Measurements from ENCODE around the gene RAP2A. TPM values are rescaled to one million over a fixed set of nuclear protein-coding genes. Genes with fewer than 3 reads are reported as not detected.

RAP2A gene
- total RNA-seq, 1 donor from 2014 or later, result 46.6 TPM

GRCh38 chr13:97435323-97435722 is 1.4 kb downstream of the RAP2A start:
- Histone ChIP-seq H3K27ac (ENCODE audit: low read depth, low read length) (no peak overlapping the region), H4K20me1 (ENCODE audit: insufficient read depth, low read length) (peaks cover 29% of the 10 kb centered on the region), H3K4me2 (ENCODE audit: low read length) (peak overlapping the region; percentile 98), H3K79me2 (ENCODE audit: insufficient read depth, low read length) (peaks cover 57% of the 10 kb centered on the region), H2AFZ (ENCODE audit: low read depth, low read length) (no peak overlapping the region), H3K9me3 (ENCODE audit: insufficient read depth, low read depth, low read length) (no peaks in the 10 kb centered on the region), H3K27me3 (ENCODE audit: insufficient read depth, low read length) (no peaks in the 10 kb centered on the region), H3K9ac (ENCODE audit: low read length) (peak overlapping the region; percentile 89), H3K36me3 (ENCODE audit: insufficient read depth, low read length) (no peaks in the 10 kb centered on the region), H3K4me3 (ENCODE audit: insufficient read depth, low read depth, low read length) (peak overlapping the region; percentile 87), H3K4me1 (ENCODE audit: insufficient read depth, low read length) (no peaks in the 10 kb centered on the region)
- Mint-ChIP-seq H3K9me3 (ENCODE audit: unreplicated experiment) (no peaks in the 10 kb centered on the region), H3K36me3 (ENCODE audit: low read depth, unreplicated experiment) (no peaks in the 10 kb centered on the region), H3K27ac (ENCODE audit: unreplicated experiment) (no peak overlapping the region), H3K27me3 (ENCODE audit: low read depth, unreplicated experiment) (no peaks in the 10 kb centered on the region), H3K4me1 (ENCODE audit: low read depth, unreplicated experiment) (peaks cover 14% of the 10 kb centered on the region), H3K4me3 (ENCODE audit: unreplicated experiment) (peak overlapping the region; percentile 99)
- DNase-seq (ENCODE audit: low read depth) (no peak), FAIRE-seq (no peak)
- TF ChIP-seq CTCF (IDR thresholded peaks at IDR 0.05; ENCODE audit: insufficient read depth, low read depth, low read length), result no peak
- no peak for TF ChIP-seq EZH2 (IDR thresholded peaks at IDR 0.05; ENCODE audit: insufficient read depth, low read length)

- peaks cover 34% of the 10 kb centered on the region for H4K20me1 ChIP-seq (ENCODE audit: insufficient read depth, low read length)
- H3K9ac ChIP-seq (ENCODE audit: low read length), result peak overlapping the region; percentile 61
- Mint-ChIP-seq H3K27me3 (ENCODE audit: low read depth, unreplicated experiment) (no peaks in the 10 kb centered on the region), H3K9me3 (ENCODE audit: unreplicated experiment) (no peaks in the 10 kb centered on the region), H3K36me3 (ENCODE audit: low read depth, unreplicated experiment) (no peaks in the 10 kb centered on the region), H3K27ac (ENCODE audit: unreplicated experiment) (no peak overlapping the region), H3K4me3 (ENCODE audit: unreplicated experiment) (peak overlapping the region; percentile 99), H3K4me1 (ENCODE audit: low read depth, unreplicated experiment) (peaks cover 14% of the 10 kb centered on the region)
- DNase-seq (ENCODE audit: low read depth) (no peak), FAIRE-seq (no peak)
- H2AFZ ChIP-seq (ENCODE audit: low read depth, low read length), result no peak overlapping the region
- peak overlapping the region; percentile 87 for H3K4me3 ChIP-seq (ENCODE audit: insufficient read depth, low read depth, low read length)
- peak overlapping the region; percentile 98 for H3K4me2 ChIP-seq (ENCODE audit: low read length)
- H3K9me3 ChIP-seq (ENCODE audit: insufficient read depth, low read depth, low read length), result no peaks in the 10 kb centered on the region
- H3K27me3 ChIP-seq (ENCODE audit: insufficient read depth, low read length), result no peaks in the 10 kb centered on the region
- H3K27ac ChIP-seq (ENCODE audit: low read depth, low read length), result no peak overlapping the region
- TF ChIP-seq CTCF (IDR thresholded peaks at IDR 0.05; ENCODE audit: insufficient read depth, low read depth, low read length) (no peak), EZH2 (IDR thresholded peaks at IDR 0.05; ENCODE audit: insufficient read depth, low read length) (no peak)
- peaks cover 60% of the 10 kb centered on the region for H3K79me2 ChIP-seq (ENCODE audit: insufficient read depth, low read length)
- H3K36me3 ChIP-seq (ENCODE audit: insufficient read depth, low read length), result no peaks in the 10 kb centered on the region
- no peaks in the 10 kb centered on the region for H3K4me1 ChIP-seq (ENCODE audit: insufficient read depth, low read length)
These were observed 1.8 kb downstream of the RAP2A start for GRCh38 chr13:97435794-97436193.

GRCh38 chr13:97436845-97437244 is 2.9 kb downstream of the RAP2A start:
- Histone ChIP-seq H4K20me1 (ENCODE audit: insufficient read depth, low read length) (peaks cover 36% of the 10 kb centered on the region), H3K27ac (ENCODE audit: low read depth, low read length) (no peak overlapping the region), H3K4me3 (ENCODE audit: insufficient read depth, low read depth, low read length) (no peak overlapping the region), H3K9ac (ENCODE audit: low read length) (no peak overlapping the region), H3K4me1 (ENCODE audit: insufficient read depth, low read length) (no peaks in the 10 kb centered on the region), H2AFZ (ENCODE audit: low read depth, low read length) (no peak overlapping the region), H3K27me3 (ENCODE audit: insufficient read depth, low read length) (no peaks in the 10 kb centered on the region), H3K4me2 (ENCODE audit: low read length) (peak overlapping the region; percentile 98), H3K36me3 (ENCODE audit: insufficient read depth, low read length) (no peaks in the 10 kb centered on the region), H3K79me2 (ENCODE audit: insufficient read depth, low read length) (peaks cover 70% of the 10 kb centered on the region), H3K9me3 (ENCODE audit: insufficient read depth, low read depth, low read length) (no peaks in the 10 kb centered on the region)
- FAIRE-seq (no peak), DNase-seq (ENCODE audit: low read depth) (no peak)
- H3K27me3 Mint-ChIP-seq (ENCODE audit: low read depth, unreplicated experiment), result no peaks in the 10 kb centered on the region
- H3K27ac Mint-ChIP-seq (ENCODE audit: unreplicated experiment), result no peak overlapping the region
- H3K4me3 Mint-ChIP-seq (ENCODE audit: unreplicated experiment), result peak overlapping the region; percentile 36
- no peak for TF ChIP-seq EZH2 (IDR thresholded peaks at IDR 0.05; ENCODE audit: insufficient read depth, low read length)
- no peaks in the 10 kb centered on the region for H3K36me3 Mint-ChIP-seq (ENCODE audit: low read depth, unreplicated experiment)
- no peaks in the 10 kb centered on the region for H3K9me3 Mint-ChIP-seq (ENCODE audit: unreplicated experiment)
- peaks cover 8% of the 10 kb centered on the region for H3K4me1 Mint-ChIP-seq (ENCODE audit: low read depth, unreplicated experiment)
